PC-9 (cell line): ENCODE results near the gene MGAT5. TPM values are rescaled to one million over a fixed set of nuclear protein-coding genes. Genes with fewer than 3 reads are reported as not detected.

Experiments used
- BruUV-seq: library from RNA; stranded (reverse); fragments of 400-500 nt; replicated peaks from 2 replicates; lab custom pipeline; 2021; lab: Mats Ljungman, UMichigan
- CTCF ChIA-PET: fragments of 300-600 bp; sonication (Branson Sonifier 250); formaldehyde crosslinking; loops from one replicate; lab custom pipeline; 2022; ENCODE audit warnings: antibody characterized with exemption; lab: Charles Lee
- POLR2A ChIA-PET: fragments of 300-600 bp; sonication (Branson Sonifier 250); formaldehyde crosslinking; loops from one replicate; lab custom pipeline; 2022; ENCODE audit warnings: antibody characterized with exemption; ENCODE audit not compliant: unreplicated experiment; lab: Charles Lee
- DNase-seq, 2 experiments: peaks; one replicate each; pipeline versions ENCODE4 v3.0.0 to v3.0.0-alpha.2; 2015 to 2022; ENCODE audit warnings: mixed read lengths in 1 of 2
- H2AFZ ChIP-seq: fragments of 200-600 bp; sonication (generic); 2 replicates; pipeline ENCODE4 v1.8.1; 2017; ENCODE audit warnings: antibody characterized with exemption
- H3F3A ChIP-seq: fragments of 200-600 bp; sonication (generic); 2 replicates; pipeline ENCODE4 v1.8.1; 2017; ENCODE audit warnings: antibody characterized with exemption, mild to moderate bottlenecking, low read depth; ENCODE audit not compliant: insufficient read depth
- H3K27ac ChIP-seq: fragments of 200-600 bp; sonication (generic); 2 replicates; pipeline ENCODE4 v1.6.1; 2016; ENCODE audit warnings: mixed run types
- H3K27me3 ChIP-seq: fragments of 200-600 bp; sonication (generic); 2 replicates; pipeline ENCODE4 v1.6.1; 2016; ENCODE audit warnings: low read depth, mixed run types; ENCODE audit not compliant: insufficient read depth
- H3K36me3 ChIP-seq: fragments of 200-600 bp; sonication (generic); 2 replicates; pipeline ENCODE4 v1.6.1; 2016; ENCODE audit warnings: low read depth, mixed run types
- H3K4me1 ChIP-seq: fragments of 200-600 bp; sonication (generic); replicated peaks from 2 replicates; pipeline ENCODE4 v1.6.1; 2016; ENCODE audit warnings: mixed run types; ENCODE audit not compliant: insufficient read depth
- H3K4me2 ChIP-seq: fragments of 200-600 bp; sonication (generic); 2 replicates; pipeline ENCODE4 v1.6.1; 2017; ENCODE audit warnings: mixed run types
- H3K4me3 ChIP-seq: fragments of 200-600 bp; sonication (generic); 2 replicates; pipeline ENCODE4 v1.6.1; 2016; ENCODE audit warnings: mixed run types
- H3K79me2 ChIP-seq: fragments of 200-600 bp; sonication (generic); 2 replicates; pipeline ENCODE4 v1.6.1; 2017; ENCODE audit warnings: low read depth, mixed run types
- H3K9me2 ChIP-seq: fragments of 200-600 bp; sonication (generic); 2 replicates; pipeline ENCODE4 v1.8.1; 2017; ENCODE audit warnings: mild to moderate bottlenecking; ENCODE audit not compliant: insufficient read depth
- H3K9me3 ChIP-seq: fragments of 200-600 bp; sonication (generic); 2 replicates; pipeline ENCODE4 v1.8.1; 2016; ENCODE audit warnings: low read depth; ENCODE audit not compliant: insufficient read depth
- H4K20me1 ChIP-seq: fragments of 200-600 bp; sonication (generic); 2 replicates; pipeline ENCODE4 v1.8.1; 2017; ENCODE audit not compliant: insufficient read depth
- CTCF ChIP-seq: fragments of 200-600 bp; sonication (generic); conservative IDR thresholded peaks from 2 replicates; pipeline ENCODE4 v1.6.1; 2017; ENCODE audit warnings: mixed run types, antibody characterized with exemption, mild to moderate bottlenecking, moderate library complexity
- EZH2 ChIP-seq: fragments of 200-600 bp; sonication (generic); IDR thresholded peaks from 2 replicates; pipeline ENCODE4 v1.8.0; 2017; ENCODE audit warnings: antibody characterized with exemption, low read depth
- intact Hi-C: fragments of 100-400 bp; cut with micrococcal nuclease; formaldehyde crosslinking; loops from one replicate; pipeline ENCODE4 v1.10.0; 2022; ENCODE audit not compliant: unreplicated experiment
- total RNA-seq: library from RNA; stranded (reverse); gene quantifications from 2 replicates; pipeline ENCODE4 v1.2.3, GENCODE V29; 2021

MGAT5 gene
- total RNA-seq, 1 experiment from 2014 or later, result 33.5 TPM

GRCh38 chr2:134289225-134289624 lies 35.4 kb downstream of the MGAT5 start:
- BruUV-seq, result no TSS peak
- H3K4me1 ChIP-seq, result no peaks in the 10 kb centered on the region
- no peaks in the 10 kb centered on the region for H3F3A ChIP-seq
- no peak for DNase-seq
- no peaks in the 10 kb centered on the region for H3K9me2 ChIP-seq
- no peak overlapping the region for H2AFZ ChIP-seq
- ChIA-PET CTCF (no interaction called here), POLR2A (no interaction called here)
- H3K36me3 ChIP-seq, result no peaks in the 10 kb centered on the region
- TF ChIP-seq EZH2 (no peak), CTCF (no peak)
- no peak overlapping the region for H3K4me2 ChIP-seq
- no peaks in the 10 kb centered on the region for H3K9me3 ChIP-seq
- no peak overlapping the region for H3K4me3 ChIP-seq
- intact Hi-C loops, result no loop called here
- H3K79me2 ChIP-seq, result no peaks in the 10 kb centered on the region
- H4K20me1 ChIP-seq, result no peaks in the 10 kb centered on the region
- H3K27ac ChIP-seq, result no peak overlapping the region
- H3K27me3 ChIP-seq, result no peaks in the 10 kb centered on the region

DNA sequence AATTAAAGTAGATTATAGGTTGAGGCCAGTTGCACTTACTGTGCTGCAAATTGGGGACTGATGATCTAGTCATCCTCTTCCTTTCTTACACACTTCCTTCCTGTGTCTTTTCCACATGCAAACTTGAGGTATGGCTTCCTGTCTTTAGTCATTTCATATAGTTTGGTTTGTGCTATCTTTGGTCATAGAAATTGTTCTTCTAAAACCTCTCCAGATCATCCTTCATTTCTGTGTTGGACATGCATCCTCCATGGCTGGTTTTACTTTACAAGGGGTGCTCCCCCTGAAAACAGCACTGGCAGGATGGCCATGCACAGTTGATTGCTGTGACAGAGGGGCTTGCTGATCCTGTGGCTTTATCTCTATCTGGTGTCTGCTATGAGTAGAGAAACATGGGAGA lies 36.5 kb downstream of the MGAT5 start:
- DNase-seq, result no peak
- intact Hi-C loops, result no loop called here
- Histone ChIP-seq H3K9me3 (no peaks in the 10 kb centered on the region), H3K36me3 (no peaks in the 10 kb centered on the region), H3K4me2 (no peak overlapping the region), H3K27me3 (no peaks in the 10 kb centered on the region), H3K79me2 (no peaks in the 10 kb centered on the region), H4K20me1 (no peaks in the 10 kb centered on the region), H3K9me2 (no peaks in the 10 kb centered on the region), H3F3A (no peaks in the 10 kb centered on the region), H3K4me1 (no peaks in the 10 kb centered on the region), H2AFZ (no peak overlapping the region), H3K27ac (no peak overlapping the region), H3K4me3 (no peak overlapping the region)
- no TSS peak for BruUV-seq
- TF ChIP-seq CTCF (no peak), EZH2 (no peak)
- CTCF ChIA-PET, result no interaction called here
- POLR2A ChIA-PET, result no interaction called here

DNA sequence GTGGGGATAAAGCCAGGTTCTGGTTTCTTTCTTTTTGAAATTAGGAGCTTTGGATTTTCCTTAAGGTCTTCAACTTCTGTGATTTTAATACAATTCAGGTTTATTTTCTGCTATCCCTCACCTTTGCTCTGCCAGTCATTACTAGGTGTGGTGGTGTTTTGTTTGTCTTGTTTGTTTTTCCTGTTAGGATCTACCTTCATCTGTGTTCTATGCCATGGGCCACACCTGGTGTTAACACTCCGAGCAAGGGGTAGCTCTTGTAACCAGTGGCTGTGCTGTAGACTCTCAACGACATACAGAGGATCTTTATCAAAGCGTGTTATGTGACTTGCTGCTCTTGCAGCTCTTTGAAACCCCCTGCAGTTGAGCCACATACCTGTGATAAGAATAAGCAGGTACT lies 38.6 kb downstream of the MGAT5 start:
- no peaks in the 10 kb centered on the region for H4K20me1 ChIP-seq
- no peaks in the 10 kb centered on the region for H3K9me3 ChIP-seq
- no peaks in the 10 kb centered on the region for H3K27me3 ChIP-seq
- H3K4me2 ChIP-seq, result no peak overlapping the region
- no peaks in the 10 kb centered on the region for H3K36me3 ChIP-seq
- no peak for DNase-seq
- no peak overlapping the region for H3K27ac ChIP-seq
- no peak for TF ChIP-seq EZH2
- TF ChIP-seq CTCF, result no peak
- H3F3A ChIP-seq, result no peaks in the 10 kb centered on the region
- no TSS peak for BruUV-seq
- H3K4me3 ChIP-seq, result no peak overlapping the region
- no peaks in the 10 kb centered on the region for H3K4me1 ChIP-seq
- ChIA-PET CTCF (no interaction called here), POLR2A (no interaction called here)
- no peaks in the 10 kb centered on the region for H3K9me2 ChIP-seq
- intact Hi-C loops, result no loop called here
- no peaks in the 10 kb centered on the region for H3K79me2 ChIP-seq
- H2AFZ ChIP-seq, result no peak overlapping the region
